ENCODE data around the gene RTL1.

RTL1 gene

GRCh38 chr14:100895411-100895810, 8.1 kb downstream of the RTL1 start:
- no peak for DNase-seq
- H3K9me3 ChIP-seq (ENCODE audit: severe bottlenecking): no peaks in the 10 kb centered on the region
- TF ChIP-seq, protein P1, sequence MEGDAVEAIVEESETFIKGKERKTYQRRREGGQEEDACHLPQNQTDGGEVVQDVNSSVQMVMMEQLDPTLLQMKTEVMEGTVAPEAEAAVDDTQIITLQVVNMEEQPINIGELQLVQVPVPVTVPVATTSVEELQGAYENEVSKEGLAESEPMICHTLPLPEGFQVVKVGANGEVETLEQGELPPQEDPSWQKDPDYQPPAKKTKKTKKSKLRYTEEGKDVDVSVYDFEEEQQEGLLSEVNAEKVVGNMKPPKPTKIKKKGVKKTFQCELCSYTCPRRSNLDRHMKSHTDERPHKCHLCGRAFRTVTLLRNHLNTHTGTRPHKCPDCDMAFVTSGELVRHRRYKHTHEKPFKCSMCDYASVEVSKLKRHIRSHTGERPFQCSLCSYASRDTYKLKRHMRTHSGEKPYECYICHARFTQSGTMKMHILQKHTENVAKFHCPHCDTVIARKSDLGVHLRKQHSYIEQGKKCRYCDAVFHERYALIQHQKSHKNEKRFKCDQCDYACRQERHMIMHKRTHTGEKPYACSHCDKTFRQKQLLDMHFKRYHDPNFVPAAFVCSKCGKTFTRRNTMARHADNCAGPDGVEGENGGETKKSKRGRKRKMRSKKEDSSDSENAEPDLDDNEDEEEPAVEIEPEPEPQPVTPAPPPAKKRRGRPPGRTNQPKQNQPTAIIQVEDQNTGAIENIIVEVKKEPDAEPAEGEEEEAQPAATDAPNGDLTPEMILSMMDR (IDR thresholded peaks at IDR 0.05; ENCODE audit: low read depth, low read length): no peak
- no peak overlapping the region for H3K27ac ChIP-seq
- no peaks in the 10 kb centered on the region for H3K36me3 ChIP-seq
- H3K27me3 ChIP-seq (ENCODE audit: insufficient read depth, low read depth, severe bottlenecking): peaks cover 41% of the 10 kb centered on the region
- no peak overlapping the region for H3K4me3 ChIP-seq (ENCODE audit: low read depth, low read length)

GRCh38 chr14:100894416-100894815, 9.1 kb downstream of the RTL1 start:
- TF ChIP-seq, protein P1 (IDR thresholded peaks at IDR 0.05; ENCODE audit: low read depth, low read length): no peak
- Histone ChIP-seq H3K27me3 (ENCODE audit: insufficient read depth, low read depth, severe bottlenecking) (peaks cover 34% of the 10 kb centered on the region), H3K4me3 (ENCODE audit: low read depth, low read length) (no peak overlapping the region), H3K36me3 (no peaks in the 10 kb centered on the region), H3K27ac (no peak overlapping the region), H3K9me3 (ENCODE audit: severe bottlenecking) (no peaks in the 10 kb centered on the region)
- no peak for DNase-seq

GRCh38 chr14:100893760-100894159, 9.8 kb downstream of the RTL1 start:
- TF ChIP-seq, protein P1 (IDR thresholded peaks at IDR 0.05; ENCODE audit: low read depth, low read length): no peak
- no peak overlapping the region for H3K27ac ChIP-seq
- no peaks in the 10 kb centered on the region for H3K9me3 ChIP-seq (ENCODE audit: severe bottlenecking)
- no peak for DNase-seq
- no peaks in the 10 kb centered on the region for H3K36me3 ChIP-seq
- H3K27me3 ChIP-seq (ENCODE audit: insufficient read depth, low read depth, severe bottlenecking): peaks cover 31% of the 10 kb centered on the region
- H3K4me3 ChIP-seq (ENCODE audit: low read depth, low read length): no peak overlapping the region

GRCh38 chr14:100893228-100893601, 10.3 kb downstream of the RTL1 start:
- DNase-seq: no peak
- no peak overlapping the region for H3K27ac ChIP-seq
- no peaks in the 10 kb centered on the region for H3K9me3 ChIP-seq (ENCODE audit: severe bottlenecking)
- no peak overlapping the region for H3K4me3 ChIP-seq (ENCODE audit: low read depth, low read length)
- TF ChIP-seq, protein P1 (IDR thresholded peaks at IDR 0.05; ENCODE audit: low read depth, low read length): no peak
- peaks cover 29% of the 10 kb centered on the region for H3K27me3 ChIP-seq (ENCODE audit: insufficient read depth, low read depth, severe bottlenecking)
- no peaks in the 10 kb centered on the region for H3K36me3 ChIP-seq

GRCh38 chr14:100892496-100893227, 10.9 kb downstream of the RTL1 start:
- TF ChIP-seq, protein P1 (IDR thresholded peaks at IDR 0.05; ENCODE audit: low read depth, low read length): no peak
- Histone ChIP-seq H3K9me3 (ENCODE audit: severe bottlenecking) (no peaks in the 10 kb centered on the region), H3K4me3 (ENCODE audit: low read depth, low read length) (no peak overlapping the region), H3K36me3 (no peaks in the 10 kb centered on the region), H3K27me3 (ENCODE audit: insufficient read depth, low read depth, severe bottlenecking) (peaks cover 27% of the 10 kb centered on the region), H3K27ac (no peak overlapping the region)
- no peak for DNase-seq

Measured in WERI-Rb-1 (cell line).